K562 (cell line): ENCODE results near the gene CAMK2G. TPM values are rescaled to one million over a fixed set of nuclear protein-coding genes. Genes with fewer than 3 reads are reported as not detected.

Source experiments
- CHD1 ChIP-seq: fragments of 200-600 bp; sonication (generic); IDR thresholded peaks from one replicate; pipeline ENCODE4 v1.6.1; 2012; ENCODE audit warnings: mild to moderate bottlenecking, moderate library complexity, low read length, inconsistent platforms
- E4F1 ChIP-seq: fragments of 250-450 bp; sonication (Bioruptor Pico); IDR thresholded peaks from 2 replicates; pipeline ENCODE4 v1.5.0; 2021; ENCODE audit warnings: mild to moderate bottlenecking, borderline replicate concordance
- ETV1 ChIP-seq: fragments of 450-650 bp; conservative IDR thresholded peaks from 2 replicates; pipeline ENCODE4 v1.6.1; 2016; ENCODE audit warnings: missing genetic modification characterization, control low read depth, low read depth, missing compliant biosample characterization
- FOXK1 ChIP-seq: sonication (generic); formaldehyde crosslinking; IDR thresholded peaks from 2 replicates; pipeline ENCODE4 v1.8.0; 2022; ENCODE audit warnings: missing genetic modification reagents, mild to moderate bottlenecking, borderline replicate concordance
- MAFG ChIP-seq: fragments of 450-650 bp; conservative IDR thresholded peaks from 2 replicates; pipeline ENCODE4 v1.6.1; 2016; ENCODE audit warnings: missing genetic modification characterization, missing compliant biosample characterization
- MBD2 ChIP-seq: sonication (generic); IDR thresholded peaks from 2 replicates; pipeline ENCODE4 v1.6.1; 2016; ENCODE audit warnings: low read depth, borderline replicate concordance
- RAD21 ChIP-seq, 2 experiments: fragments of 250-450 bp in 1 of 2; fragments of 450-650 bp in 1 of 2; sonication (Bioruptor Pico) in 1 of 2; formaldehyde crosslinking in 1 of 2; IDR thresholded peaks in 1 of 2; conservative IDR thresholded peaks in 1 of 2; 2 replicates each; pipeline versions ENCODE4 v1.4.0 to v1.8.0; 2020 to 2022; ENCODE audit warnings: mild to moderate bottlenecking in 2 of 2, moderate library complexity in 1 of 2
- SPI1 ChIP-seq: IDR thresholded peaks from 2 replicates; pipeline ENCODE4 v1.6.1; 2011; ENCODE audit warnings: low read depth, low read length, control low read depth, borderline replicate concordance
- SRF ChIP-seq, 2 experiments: fragments of 250-450, 450-650 bp in 1 of 2; sonication (Bioruptor Pico) in 1 of 2; sonication (generic) in 1 of 2; formaldehyde crosslinking; IDR thresholded peaks; 2 replicates each; pipeline versions ENCODE4 v1.5.0 to v1.5.1; 2020 to 2022; ENCODE audit warnings: mild to moderate bottlenecking in 1 of 2, missing genetic modification reagents in 1 of 2
- SRSF3 ChIP-seq: fragments of 200-400 bp; formaldehyde crosslinking; IDR thresholded peaks from 2 replicates; pipeline ENCODE4 v1.6.1; 2016; ENCODE audit warnings: mild to moderate bottlenecking, low read length, moderate library complexity; ENCODE audit not compliant: insufficient read depth
- ZKSCAN3 ChIP-seq: fragments of 250-450 bp; sonication (Bioruptor Pico); IDR thresholded peaks from 2 replicates; pipeline ENCODE4 v1.4.0; 2020
- ZNF175 ChIP-seq: fragments of 200-800 bp; sonication (Bioruptor generic); IDR thresholded peaks from 2 replicates; pipeline ENCODE4 v1.6.1; 2016; ENCODE audit warnings: low read depth, mild to moderate bottlenecking, missing genetic modification characterization, missing compliant biosample characterization
- ZNF277 ChIP-seq: fragments of 250-450 bp; sonication (Bioruptor Pico); IDR thresholded peaks from 2 replicates; pipeline ENCODE4 v1.8.0; 2022; ENCODE audit warnings: inconsistent platforms, mild to moderate bottlenecking, moderate library complexity, borderline replicate concordance
- ZNF79 ChIP-seq: fragments of 250-450 bp; sonication (Bioruptor Pico); IDR thresholded peaks from 2 replicates; pipeline ENCODE4 v1.4.0; 2020; ENCODE audit warnings: low read depth, mild to moderate bottlenecking, moderate library complexity
- polyA plus RNA-seq, 8 experiments: library from polyadenylated mRNA; depleted of rRNA in 4 of 8; stranded (reverse) in 5 of 8; unstranded in 3 of 8; fragments of >200 nt; fragmentation: Nextera tagmentation in 2 of 8; fragmentation: Illumina TruSeq in 1 of 8; extraction: Ambion mirVana in 2 of 8; extraction: Trizol in 1 of 8; gene quantifications; 2 replicates each; pipeline versions ENCODE4 v1.2.1 to v1.2.3, GENCODE V29; 2011 to 2014; ENCODE audit warnings: inconsistent platforms in 1 of 8, missing spikeins in 1 of 8
- total RNA-seq, 7 experiments: library from RNA; depleted of rRNA in 6 of 7; stranded (reverse); fragments of >200 nt in 6 of 7; fragmentation: Illumina TruSeq in 2 of 7; extraction: Trizol in 2 of 7; gene quantifications; 2 replicates each; pipeline versions ENCODE4 v1.2.1 to v1.2.3, GENCODE V29; 2011 to 2021; ENCODE audit warnings: low replicate concordance in 1 of 7
- TF ChIP-seq, protein P1 (sequence below): fragments of 450-650 bp; IDR thresholded peaks from 2 replicates; pipeline ENCODE4 v1.6.1; 2014; ENCODE audit warnings: low read depth, mild to moderate bottlenecking, moderate library complexity, borderline replicate concordance
- TF ChIP-seq, protein P2 (sequence below): fragments of 450-650 bp; IDR thresholded peaks from 2 replicates; pipeline ENCODE4 v1.6.1; 2017; ENCODE audit warnings: antibody characterized with exemption
- TF ChIP-seq, protein P3 (sequence below): sonication (generic); formaldehyde crosslinking; IDR thresholded peaks from 2 replicates; pipeline ENCODE4 v1.8.0; 2022; ENCODE audit warnings: mild to moderate bottlenecking, low read depth, missing genetic modification reagents

CAMK2G gene
- total and polyA plus RNA-seq, 9 of the 15 experiments (the other 6 are each of a cell fraction or from before 2014, with no cell fraction given): 9.0 to 37.9 (median 32.6) TPM

- TF ChIP-seq ETV1 (tag) (no peak; the same call in 1 of the 2 replicates), MAFG (tag) (no peak), SRSF3 (no peak), E4F1 (CRISPR knock-in tag) (no peak), ZNF79 (CRISPR knock-in tag) (no peak), SPI1 (no peak), FOXK1 (CRISPR knock-in tag) (peak; percentile 18; the same call in 1 of the 2 replicates), SRF (CRISPR knock-in tag; IDR thresholded peaks at IDR 0.05) (0 out of 4 replicates have a peak, but pooled peaks of 1 of the 2 experiments have one; percentile 33), CHD1 (no peak), ZKSCAN3 (CRISPR knock-in tag) (no peak), ZNF277 (CRISPR knock-in tag) (no peak), MBD2 (peak; percentile 66; the same call in 1 of the 2 replicates), RAD21 (CRISPR knock-in tag; conservative IDR thresholded peaks at IDR 0.05 in 1 of 2, IDR thresholded peaks at IDR 0.05 in 1 of 2) (no peak), ZNF175 (CRISPR knock-in tag) (peak; percentile 83; the same call in 1 of the 2 replicates)
- TF ChIP-seq, protein P1, sequence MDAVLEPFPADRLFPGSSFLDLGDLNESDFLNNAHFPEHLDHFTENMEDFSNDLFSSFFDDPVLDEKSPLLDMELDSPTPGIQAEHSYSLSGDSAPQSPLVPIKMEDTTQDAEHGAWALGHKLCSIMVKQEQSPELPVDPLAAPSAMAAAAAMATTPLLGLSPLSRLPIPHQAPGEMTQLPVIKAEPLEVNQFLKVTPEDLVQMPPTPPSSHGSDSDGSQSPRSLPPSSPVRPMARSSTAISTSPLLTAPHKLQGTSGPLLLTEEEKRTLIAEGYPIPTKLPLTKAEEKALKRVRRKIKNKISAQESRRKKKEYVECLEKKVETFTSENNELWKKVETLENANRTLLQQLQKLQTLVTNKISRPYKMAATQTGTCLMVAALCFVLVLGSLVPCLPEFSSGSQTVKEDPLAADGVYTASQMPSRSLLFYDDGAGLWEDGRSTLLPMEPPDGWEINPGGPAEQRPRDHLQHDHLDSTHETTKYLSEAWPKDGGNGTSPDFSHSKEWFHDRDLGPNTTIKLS: peak; percentile 63; the same call in 1 of the 2 replicates
- TF ChIP-seq, protein P2, sequence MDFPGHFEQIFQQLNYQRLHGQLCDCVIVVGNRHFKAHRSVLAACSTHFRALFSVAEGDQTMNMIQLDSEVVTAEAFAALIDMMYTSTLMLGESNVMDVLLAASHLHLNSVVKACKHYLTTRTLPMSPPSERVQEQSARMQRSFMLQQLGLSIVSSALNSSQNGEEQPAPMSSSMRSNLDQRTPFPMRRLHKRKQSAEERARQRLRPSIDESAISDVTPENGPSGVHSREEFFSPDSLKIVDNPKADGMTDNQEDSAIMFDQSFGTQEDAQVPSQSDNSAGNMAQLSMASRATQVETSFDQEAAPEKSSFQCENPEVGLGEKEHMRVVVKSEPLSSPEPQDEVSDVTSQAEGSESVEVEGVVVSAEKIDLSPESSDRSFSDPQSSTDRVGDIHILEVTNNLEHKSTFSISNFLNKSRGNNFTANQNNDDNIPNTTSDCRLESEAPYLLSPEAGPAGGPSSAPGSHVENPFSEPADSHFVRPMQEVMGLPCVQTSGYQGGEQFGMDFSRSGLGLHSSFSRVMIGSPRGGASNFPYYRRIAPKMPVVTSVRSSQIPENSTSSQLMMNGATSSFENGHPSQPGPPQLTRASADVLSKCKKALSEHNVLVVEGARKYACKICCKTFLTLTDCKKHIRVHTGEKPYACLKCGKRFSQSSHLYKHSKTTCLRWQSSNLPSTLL: no peak
- TF ChIP-seq, protein P3, sequence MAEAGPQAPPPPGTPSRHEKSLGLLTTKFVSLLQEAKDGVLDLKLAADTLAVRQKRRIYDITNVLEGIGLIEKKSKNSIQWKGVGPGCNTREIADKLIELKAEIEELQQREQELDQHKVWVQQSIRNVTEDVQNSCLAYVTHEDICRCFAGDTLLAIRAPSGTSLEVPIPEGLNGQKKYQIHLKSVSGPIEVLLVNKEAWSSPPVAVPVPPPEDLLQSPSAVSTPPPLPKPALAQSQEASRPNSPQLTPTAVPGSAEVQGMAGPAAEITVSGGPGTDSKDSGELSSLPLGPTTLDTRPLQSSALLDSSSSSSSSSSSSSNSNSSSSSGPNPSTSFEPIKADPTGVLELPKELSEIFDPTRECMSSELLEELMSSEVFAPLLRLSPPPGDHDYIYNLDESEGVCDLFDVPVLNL: 0 out of 2 replicates have a peak, but pooled peaks have one; percentile 52
These were observed 92.2 kb downstream of the CAMK2G start, which contains the start of gene CHCHD1 (continued) for GRCh38 chr10:73781879-73782748.
